A673 (cell line): Measurements from ENCODE around the gene AKNA. TPM values are rescaled to one million over a fixed set of nuclear protein-coding genes. Genes with fewer than 3 reads are reported as not detected.

Experiments used
- BruUV-seq: library from RNA; stranded (reverse); fragments of 400-500 nt; replicated peaks from 2 replicates; lab custom pipeline; 2021; lab: Mats Ljungman, UMichigan
- CTCF ChIA-PET: fragments of 300-600 bp; sonication (Branson Sonifier 250); formaldehyde crosslinking; loops from one replicate; lab custom pipeline; 2022; ENCODE audit warnings: antibody characterized with exemption; lab: Charles Lee
- POLR2A ChIA-PET: fragments of 300-600 bp; sonication (Branson Sonifier 250); formaldehyde crosslinking; loops from one replicate; lab custom pipeline; 2022; ENCODE audit warnings: antibody characterized with exemption; ENCODE audit not compliant: low non-redundant PET; lab: Charles Lee
- DNase-seq: peaks from one replicate; pipeline ENCODE4 v3.0.0-alpha.2; 2015; ENCODE audit warnings: low spot score
- H3K27ac ChIP-seq: fragments of 200-600 bp; sonication (generic); 2 replicates; pipeline ENCODE4 v1.5.1; 2016; ENCODE audit warnings: mixed run types, low read depth, mild to moderate bottlenecking, mixed read lengths, antibody characterized with exemption, low read length; ENCODE audit not compliant: poor library complexity, severe bottlenecking
- H3K27me3 ChIP-seq: fragments of 200-600 bp; sonication (generic); replicated peaks from 2 replicates; pipeline ENCODE4 v1.6.1; 2017; ENCODE audit warnings: mixed run types, low read depth, mild to moderate bottlenecking, mixed read lengths, antibody characterized with exemption, low read length; ENCODE audit not compliant: insufficient read depth, poor library complexity
- H3K36me3 ChIP-seq: fragments of 200-600 bp; sonication (generic); 2 replicates; pipeline ENCODE4 v1.6.1; 2016; ENCODE audit warnings: mixed run types, mild to moderate bottlenecking, mixed read lengths, antibody characterized with exemption, low read length; ENCODE audit not compliant: insufficient read depth, poor library complexity, severe bottlenecking
- H3K4me1 ChIP-seq: fragments of 200-600 bp; sonication (generic); 2 replicates; pipeline ENCODE4 v1.6.1; 2017; ENCODE audit warnings: mixed run types, mild to moderate bottlenecking, mixed read lengths, antibody characterized with exemption, low read length; ENCODE audit not compliant: insufficient read depth, poor library complexity, severe bottlenecking
- H3K4me3 ChIP-seq: fragments of 200-600 bp; sonication (generic); 2 replicates; pipeline ENCODE4 v1.5.1; 2016; ENCODE audit warnings: low read depth, mixed run types, mild to moderate bottlenecking, mixed read lengths, low read length; ENCODE audit not compliant: poor library complexity, severe bottlenecking
- H3K9me3 ChIP-seq: fragments of 200-600 bp; sonication (generic); 2 replicates; pipeline ENCODE4 v1.6.1; 2016; ENCODE audit warnings: mixed run types, low read depth, mild to moderate bottlenecking, mixed read lengths, antibody characterized with exemption, low read length; ENCODE audit not compliant: poor library complexity, severe bottlenecking
- EZH2 ChIP-seq: fragments of 200-600 bp; sonication (generic); IDR thresholded peaks from 2 replicates; pipeline ENCODE4 v1.6.1; 2017; ENCODE audit warnings: borderline replicate concordance, low read depth, mild to moderate bottlenecking, mixed read lengths, antibody characterized with exemption, low read length; ENCODE audit not compliant: poor library complexity, severe bottlenecking
- intact Hi-C: fragments of 100-400 bp; cut with micrococcal nuclease; formaldehyde crosslinking; loops from one replicate; pipeline ENCODE4 v1.10.0; 2022; ENCODE audit not compliant: unreplicated experiment
- total RNA-seq: library from RNA; stranded (reverse); gene quantifications from 2 replicates; pipeline ENCODE4 v1.2.3, GENCODE V29; 2021
- TF ChIP-seq, protein P1 (sequence below): fragments of 300-800, 200-600 bp; sonication (generic); conservative IDR thresholded peaks from 2 replicates; pipeline ENCODE4 v1.5.1; 2017; ENCODE audit warnings: low read depth, mild to moderate bottlenecking, antibody characterized with exemption, low read length, moderate library complexity, mixed read lengths

The AKNA gene
- total RNA-seq, 1 experiment from 2014 or later: 20.4 TPM

- BruUV-seq: no TSS peak
- intact Hi-C loops: no loop called here
- Histone ChIP-seq H3K4me3 (no peak overlapping the region), H3K9me3 (no peaks in the 10 kb centered on the region), H3K4me1 (peaks cover 10% of the 10 kb centered on the region), H3K27me3 (no peaks in the 10 kb centered on the region), H3K36me3 (peaks cover 44% of the 10 kb centered on the region), H3K27ac (peak overlapping the region; percentile 8)
- peak; percentile 55 for DNase-seq
- POLR2A ChIA-PET: no interaction called here
- CTCF ChIA-PET: no interaction called here
- TF ChIP-seq, protein P1, sequence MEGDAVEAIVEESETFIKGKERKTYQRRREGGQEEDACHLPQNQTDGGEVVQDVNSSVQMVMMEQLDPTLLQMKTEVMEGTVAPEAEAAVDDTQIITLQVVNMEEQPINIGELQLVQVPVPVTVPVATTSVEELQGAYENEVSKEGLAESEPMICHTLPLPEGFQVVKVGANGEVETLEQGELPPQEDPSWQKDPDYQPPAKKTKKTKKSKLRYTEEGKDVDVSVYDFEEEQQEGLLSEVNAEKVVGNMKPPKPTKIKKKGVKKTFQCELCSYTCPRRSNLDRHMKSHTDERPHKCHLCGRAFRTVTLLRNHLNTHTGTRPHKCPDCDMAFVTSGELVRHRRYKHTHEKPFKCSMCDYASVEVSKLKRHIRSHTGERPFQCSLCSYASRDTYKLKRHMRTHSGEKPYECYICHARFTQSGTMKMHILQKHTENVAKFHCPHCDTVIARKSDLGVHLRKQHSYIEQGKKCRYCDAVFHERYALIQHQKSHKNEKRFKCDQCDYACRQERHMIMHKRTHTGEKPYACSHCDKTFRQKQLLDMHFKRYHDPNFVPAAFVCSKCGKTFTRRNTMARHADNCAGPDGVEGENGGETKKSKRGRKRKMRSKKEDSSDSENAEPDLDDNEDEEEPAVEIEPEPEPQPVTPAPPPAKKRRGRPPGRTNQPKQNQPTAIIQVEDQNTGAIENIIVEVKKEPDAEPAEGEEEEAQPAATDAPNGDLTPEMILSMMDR: no peak
- TF ChIP-seq EZH2: no peak
Observed at GRCh38 chr9:114366334-114367128, 21.3 kb downstream of the AKNA start.

DNA sequence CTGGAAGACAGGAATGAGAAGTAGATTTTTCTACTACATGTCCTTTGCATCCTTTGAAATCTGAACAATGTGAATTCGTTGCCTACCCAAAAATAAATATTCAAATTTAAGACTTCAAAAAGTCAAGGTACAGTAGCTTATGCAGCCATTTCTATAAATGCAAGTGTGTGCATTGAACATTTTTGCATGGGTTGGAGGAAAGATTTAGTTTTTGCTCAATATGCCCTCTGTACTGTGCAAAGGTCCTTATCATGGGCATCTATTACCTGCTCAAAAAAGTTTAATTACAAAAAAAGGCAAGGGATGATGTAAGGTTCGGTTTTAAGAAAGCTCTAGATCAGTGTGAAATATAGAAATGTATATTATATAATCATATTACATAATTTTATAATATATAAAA is 22.6 kb downstream of the AKNA start:
- intact Hi-C loops: no loop called here
- ChIA-PET CTCF (no interaction called here), POLR2A (no interaction called here)
- Histone ChIP-seq H3K27me3 (no peaks in the 10 kb centered on the region), H3K36me3 (peaks cover 53% of the 10 kb centered on the region), H3K4me1 (peaks cover 3% of the 10 kb centered on the region), H3K4me3 (no peak overlapping the region), H3K27ac (no peak overlapping the region), H3K9me3 (no peaks in the 10 kb centered on the region)
- no peak for DNase-seq
- TF ChIP-seq EZH2: no peak
- TF ChIP-seq, protein P1: no peak
- BruUV-seq: no TSS peak

- Histone ChIP-seq H3K4me3 (no peak overlapping the region), H3K9me3 (no peaks in the 10 kb centered on the region), H3K27me3 (no peaks in the 10 kb centered on the region), H3K36me3 (peaks cover 59% of the 10 kb centered on the region), H3K27ac (no peak overlapping the region), H3K4me1 (no peaks in the 10 kb centered on the region)
- POLR2A ChIA-PET: no interaction called here
- no peak for DNase-seq
- BruUV-seq: no TSS peak
- intact Hi-C loops: no loop called here
- no peak for TF ChIP-seq EZH2
- CTCF ChIA-PET: no interaction called here
Observed at GRCh38 chr9:114364134-114365041, 23.4 kb downstream of the AKNA start.
